HG03045 (cell line): ENCODE data around the gene MGLL.
"Not testable (repeated sequence)": the region's sequence is repeated elsewhere in the genome, so short reads cannot be mapped to it uniquely, and the experiment has no call there.

Experiments
- ATAC-seq: cut with Tn5 transposase; IDR thresholded peaks from one replicate; pipeline ENCODE4 v1.9.1; 2021; ENCODE audit warnings: mild to moderate bottlenecking, moderate library complexity; ENCODE audit not compliant: unreplicated experiment

Gene MGLL

DNA sequence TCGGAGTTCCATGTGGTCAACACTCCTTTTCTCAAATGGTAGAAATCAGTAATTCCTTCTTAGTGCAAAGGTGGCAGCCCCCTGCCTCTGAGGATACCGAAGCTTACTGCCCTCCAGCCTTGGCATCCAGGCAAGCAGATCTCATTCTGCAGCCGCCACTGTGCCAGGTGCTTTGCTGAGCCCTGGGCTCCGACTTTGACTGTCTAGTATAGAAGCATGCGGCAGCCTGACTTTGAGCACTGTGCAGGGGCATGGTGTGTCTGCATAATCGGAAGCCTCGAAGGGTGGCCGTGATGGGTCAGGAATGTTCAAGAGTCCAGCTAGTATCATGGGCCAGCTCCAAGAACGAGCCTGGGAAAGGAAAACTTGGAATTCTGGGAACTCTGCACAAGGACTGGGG is 109.9 kb downstream of the MGLL start:
- ATAC-seq = no peak

DNA sequence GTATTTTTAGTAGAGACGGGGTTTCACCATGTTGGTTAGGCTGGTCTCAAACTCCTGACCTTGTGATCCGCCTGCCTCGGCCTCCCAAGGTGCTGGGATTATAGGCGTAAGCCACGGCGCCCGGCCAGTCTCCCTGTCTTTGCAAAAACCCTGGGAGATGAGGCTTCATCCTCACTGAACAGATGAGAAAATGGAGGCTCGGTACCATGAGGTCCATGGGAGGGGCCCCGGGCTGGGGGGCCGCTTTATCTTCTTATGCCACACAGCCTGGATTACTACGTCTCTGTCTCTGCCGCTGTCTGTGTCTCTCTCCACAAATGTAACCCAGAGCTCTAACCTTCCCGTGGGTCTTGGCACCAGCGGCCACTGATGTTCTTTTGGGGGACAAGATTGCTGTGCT is 110.4 kb downstream of the MGLL start:
- no peak for ATAC-seq

DNA sequence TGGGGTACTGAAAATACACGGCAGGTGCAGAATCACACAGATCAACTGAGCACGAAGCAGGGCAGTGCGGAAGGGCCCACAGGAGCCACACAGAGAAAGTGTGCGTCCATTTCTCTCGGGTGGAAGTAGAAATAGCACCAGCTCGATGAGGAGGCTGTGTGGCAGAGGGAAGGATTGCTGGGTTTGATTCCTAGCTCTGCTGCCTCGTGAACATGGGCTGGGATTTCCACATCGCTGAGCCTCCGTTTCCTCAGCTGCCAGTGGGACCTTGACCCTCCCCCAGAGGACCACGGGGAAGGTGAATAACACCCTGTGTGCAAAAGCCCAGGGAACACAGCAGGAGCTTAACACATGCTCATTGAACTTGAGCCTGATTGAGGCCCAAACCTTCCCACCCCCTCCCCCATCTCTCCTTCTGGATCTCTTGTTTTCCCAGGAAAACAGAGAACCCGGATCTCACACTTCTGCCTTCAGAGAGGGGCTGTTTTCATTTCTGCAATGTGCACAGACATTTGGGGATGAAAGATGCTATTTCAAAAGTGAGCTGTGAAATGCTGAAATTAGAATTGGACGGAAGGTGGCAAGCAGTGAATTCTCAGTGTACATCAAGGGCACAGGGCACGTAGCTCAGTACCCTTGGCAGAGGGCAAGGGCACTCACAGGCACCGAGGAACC is 111.2 kb downstream of the MGLL start:
- no peak for ATAC-seq

DNA sequence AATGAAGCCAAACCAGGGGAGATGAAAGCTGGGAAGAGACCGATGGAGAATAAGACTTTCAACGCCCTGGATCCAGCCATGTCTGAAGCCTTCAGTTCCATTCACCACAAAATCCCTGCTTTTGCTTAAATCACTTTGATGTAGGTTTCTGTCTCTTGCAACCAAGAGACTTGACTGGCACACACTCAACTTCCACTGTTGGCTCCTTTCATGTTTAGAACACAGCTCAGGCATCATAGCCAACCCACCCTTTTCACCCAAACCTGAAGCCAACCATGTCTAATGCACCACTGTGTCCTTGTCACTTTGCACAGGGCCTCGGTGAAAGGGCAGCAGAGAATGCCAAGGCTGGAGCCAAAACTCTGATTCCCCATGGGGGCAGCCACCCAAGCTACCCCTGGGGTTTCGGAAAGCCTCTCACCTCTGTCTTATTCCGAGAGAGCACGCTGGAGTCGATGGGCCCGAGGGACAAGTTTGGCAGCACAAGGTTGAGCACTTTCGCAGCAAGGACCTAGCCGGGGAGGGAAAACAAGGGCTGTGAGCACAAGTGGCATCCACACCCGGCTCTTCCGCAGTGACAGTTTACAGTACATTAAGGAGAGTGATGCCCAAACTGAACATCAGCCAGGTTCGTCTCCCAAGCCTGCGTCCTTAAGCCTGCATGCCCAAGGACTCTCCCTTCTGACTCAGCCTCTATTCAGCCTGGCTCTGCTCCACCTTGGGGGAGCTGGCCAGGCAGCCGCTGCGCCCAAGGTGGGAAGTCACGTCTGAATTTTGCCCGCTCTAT is 112.0 kb downstream of the MGLL start:
- no peak for ATAC-seq

DNA sequence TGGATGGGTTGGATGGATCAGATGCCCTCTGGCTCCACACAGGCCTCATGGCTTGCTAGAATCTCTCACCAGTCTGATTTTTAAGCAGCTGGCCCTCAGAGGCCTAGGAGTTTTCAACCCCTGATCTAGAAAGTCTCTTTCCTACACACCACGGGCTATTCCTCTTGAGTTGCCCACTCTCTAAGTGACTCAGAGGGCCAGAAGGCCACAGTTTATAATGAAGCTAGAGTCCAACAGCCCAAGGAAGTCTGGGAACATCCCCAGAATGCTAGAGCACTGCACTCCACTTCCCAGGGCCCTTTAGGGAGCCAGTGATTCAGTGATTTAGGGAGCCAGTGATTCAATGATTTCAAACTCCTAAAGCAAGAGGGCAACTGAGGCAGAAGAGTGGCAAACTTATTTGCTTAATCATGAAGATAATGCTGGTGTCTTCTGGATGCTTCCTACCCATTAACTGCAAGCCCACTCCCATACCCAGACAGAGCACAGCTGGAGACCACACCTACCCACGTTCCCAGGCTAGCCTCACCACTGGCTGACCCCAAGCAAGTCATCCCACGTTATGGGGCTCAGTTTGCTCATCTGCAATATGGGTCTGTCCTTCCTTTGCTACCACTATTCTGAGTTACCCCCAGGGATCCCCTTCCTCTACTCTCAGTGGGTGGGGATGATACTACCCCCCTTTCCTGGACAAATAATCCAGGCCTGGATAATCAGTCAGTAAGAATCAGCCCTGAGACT is 112.8 kb downstream of the MGLL start:
- ATAC-seq = no peak

DNA sequence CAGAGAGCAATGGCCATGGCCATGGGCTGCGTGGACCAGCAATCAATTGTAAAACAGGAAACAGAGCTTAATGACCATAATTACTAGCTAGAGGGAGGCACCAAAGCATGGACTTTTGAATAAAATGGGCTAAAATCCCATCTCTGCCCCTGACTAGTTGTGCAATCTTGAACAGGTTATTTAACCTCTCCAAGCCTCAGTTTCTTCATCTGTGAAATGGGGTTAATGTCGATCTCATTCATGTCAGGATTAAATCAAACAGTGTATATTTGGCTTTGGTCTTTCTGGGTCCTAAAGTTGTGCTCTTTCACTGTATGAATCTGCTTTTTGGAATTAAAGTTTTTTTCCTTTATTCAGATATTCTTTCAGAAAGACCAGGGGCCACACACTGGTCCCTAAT is 113.5 kb downstream of the MGLL start:
- no peak for ATAC-seq

DNA sequence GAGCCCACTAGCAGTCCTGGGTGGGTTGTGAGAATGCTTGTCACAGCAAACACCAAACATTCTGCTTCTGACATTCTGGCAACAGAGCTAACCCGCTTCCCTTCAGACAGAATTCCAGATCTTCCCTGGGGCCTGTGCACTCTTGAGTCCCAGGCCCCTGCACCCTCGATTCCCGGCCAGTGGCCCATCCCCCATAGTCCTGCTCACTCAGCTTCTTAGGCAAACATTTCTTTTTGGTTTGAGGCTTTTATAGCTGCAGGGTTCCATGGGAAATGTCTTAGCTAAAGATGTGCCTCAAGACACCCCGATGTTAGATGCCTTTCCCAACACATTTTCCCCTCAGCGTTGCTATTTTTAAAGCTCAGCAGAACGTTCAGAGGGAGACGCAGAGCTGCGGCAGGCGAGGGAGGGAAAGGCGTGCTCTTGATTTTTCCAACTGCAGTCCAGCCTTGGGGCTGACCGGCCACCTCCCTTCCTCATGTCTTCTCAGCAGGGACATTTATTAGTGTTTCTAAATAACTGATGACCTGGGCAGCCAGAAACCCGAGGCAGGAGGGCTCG is 114.4 kb downstream of the MGLL start:
- no peak for ATAC-seq

DNA sequence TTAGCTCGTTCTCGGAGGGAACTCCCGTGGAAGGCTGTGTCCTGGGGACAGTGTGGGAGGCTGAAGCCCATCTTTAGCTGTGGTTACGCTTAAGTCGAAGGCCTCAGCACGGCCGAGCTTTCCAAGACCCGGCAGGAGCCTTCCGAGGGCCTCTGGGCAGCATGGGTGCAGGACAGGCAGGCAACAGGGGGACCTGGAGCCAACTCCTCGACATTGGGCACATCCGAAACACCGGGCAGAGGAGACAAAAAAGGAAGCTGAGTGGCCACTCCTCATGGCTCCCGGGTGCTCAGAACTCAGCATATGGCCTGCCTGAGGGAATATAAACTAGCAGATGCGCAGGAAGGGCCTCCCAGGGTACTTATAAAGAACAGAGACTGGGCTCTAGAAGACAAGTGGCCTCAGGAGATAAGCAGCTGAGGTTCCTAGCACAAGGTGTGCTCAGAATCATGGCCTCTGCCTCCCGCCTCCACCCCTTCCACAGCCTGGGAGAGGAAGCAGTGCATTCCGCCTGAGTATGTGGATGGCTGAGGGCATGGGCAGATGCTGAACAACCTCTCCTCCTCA is 115.4 kb downstream of the MGLL start:
- no peak for ATAC-seq

DNA sequence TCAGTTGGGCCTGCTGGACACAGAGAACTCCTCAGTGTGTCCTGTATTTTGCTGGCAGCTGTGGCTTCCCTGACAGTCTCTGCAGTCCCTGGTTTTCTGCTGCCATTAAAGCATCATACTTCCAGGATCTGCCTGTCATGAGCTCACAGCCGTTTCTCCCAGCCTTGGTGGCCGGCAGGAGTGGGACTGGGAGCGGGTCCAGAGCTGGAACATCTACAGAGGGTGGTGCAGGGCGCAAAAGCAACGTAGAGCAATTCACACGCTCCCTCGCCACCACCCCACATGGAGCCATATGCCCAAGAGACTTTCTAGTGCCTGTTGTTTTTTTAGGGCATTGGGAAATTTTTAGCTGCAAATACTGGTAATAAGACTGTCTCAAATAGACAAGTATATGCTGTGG is 116.0 kb downstream of the MGLL start:
- no peak for ATAC-seq

DNA sequence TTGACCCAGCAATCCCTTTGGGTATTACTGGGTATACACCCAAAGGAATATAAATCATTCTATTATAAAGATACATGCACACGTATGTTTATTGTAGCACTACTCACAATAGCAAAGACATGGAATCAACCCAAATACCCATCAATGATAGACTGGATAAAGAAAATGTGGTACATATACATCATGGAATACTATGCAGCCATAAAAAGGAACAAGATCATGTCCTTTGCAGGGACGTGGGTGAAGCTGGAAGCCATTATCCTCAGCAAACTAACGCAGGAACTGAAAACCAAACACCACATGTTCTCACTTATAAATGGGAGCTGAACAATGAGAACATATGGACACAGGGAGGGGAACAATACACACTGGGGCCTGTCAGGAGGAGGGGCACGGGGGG is 117.5 kb downstream of the MGLL start:
- not testable (repeated sequence) for ATAC-seq

DNA sequence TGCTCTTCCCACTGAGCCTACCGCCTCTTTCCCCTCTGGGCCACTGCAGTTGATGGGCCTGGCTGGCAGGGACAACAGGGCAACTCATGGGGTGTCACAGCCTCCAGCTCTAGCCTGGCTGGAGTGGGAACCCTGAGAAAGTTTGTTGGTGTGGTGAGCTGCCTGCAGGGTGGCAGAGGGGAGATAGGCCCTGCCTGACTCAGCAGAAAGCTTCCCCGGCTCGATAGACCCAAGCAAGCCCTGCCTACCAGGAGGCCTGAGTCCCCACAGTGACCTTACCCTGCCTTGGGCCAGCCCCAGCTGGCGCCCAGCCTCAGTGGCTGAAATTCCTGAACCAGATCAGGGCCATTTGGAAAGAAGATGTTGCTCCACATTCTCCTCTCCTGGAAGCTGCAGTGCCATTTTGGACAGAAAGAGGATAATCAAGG is 120.2 kb downstream of the MGLL start:
- ATAC-seq = no peak

DNA sequence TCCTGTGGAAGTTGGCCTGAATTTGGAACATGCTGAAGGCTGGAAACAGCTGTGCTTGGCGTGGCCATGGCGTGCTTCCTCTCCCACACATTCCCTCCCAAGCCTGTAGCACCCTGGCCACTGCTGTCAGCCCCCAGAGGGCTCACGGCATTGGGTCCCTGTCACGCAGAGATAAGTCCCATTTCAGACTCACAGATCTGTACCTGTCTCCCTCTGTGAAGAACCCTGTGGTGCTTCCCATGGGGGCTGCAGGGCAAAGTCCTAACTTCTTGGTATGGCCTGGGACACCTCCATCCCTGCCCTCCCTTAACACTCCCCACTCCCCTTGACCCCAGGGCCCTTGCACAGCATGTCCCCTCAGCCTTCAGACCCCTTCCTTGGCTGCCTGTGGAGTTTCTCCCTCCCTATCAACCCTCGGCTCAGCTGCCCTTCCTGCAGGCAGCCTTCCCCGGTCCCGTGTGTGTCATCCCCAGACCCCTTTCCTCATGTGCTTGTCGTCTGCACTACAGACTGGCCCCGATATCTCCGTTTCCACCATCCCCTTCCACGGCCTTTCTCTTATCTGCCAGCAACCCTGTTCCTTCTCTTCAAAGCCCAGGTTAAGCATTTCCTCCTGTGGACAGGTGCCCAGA is 120.9 kb downstream of the MGLL start:
- no peak for ATAC-seq

DNA sequence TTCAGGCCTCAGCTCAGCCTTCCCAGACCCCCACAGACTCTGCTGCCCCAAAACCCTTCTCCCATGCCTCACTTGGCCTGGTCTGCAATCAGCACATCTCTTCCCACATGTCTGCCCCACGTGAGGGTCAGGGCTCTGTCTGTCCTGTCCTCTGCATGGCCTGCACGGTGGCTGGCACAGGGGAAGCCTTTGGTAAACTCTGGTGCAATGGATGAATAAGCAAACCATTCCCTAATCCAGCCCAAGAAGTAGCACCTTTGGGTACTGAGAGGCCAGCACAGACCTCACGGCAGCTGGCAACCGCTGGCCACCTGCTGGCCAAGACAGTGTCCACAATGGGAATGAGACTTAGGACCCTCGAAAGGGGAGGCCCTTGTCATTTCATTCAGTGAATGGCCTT is 121.9 kb downstream of the MGLL start:
- ATAC-seq = no peak

DNA sequence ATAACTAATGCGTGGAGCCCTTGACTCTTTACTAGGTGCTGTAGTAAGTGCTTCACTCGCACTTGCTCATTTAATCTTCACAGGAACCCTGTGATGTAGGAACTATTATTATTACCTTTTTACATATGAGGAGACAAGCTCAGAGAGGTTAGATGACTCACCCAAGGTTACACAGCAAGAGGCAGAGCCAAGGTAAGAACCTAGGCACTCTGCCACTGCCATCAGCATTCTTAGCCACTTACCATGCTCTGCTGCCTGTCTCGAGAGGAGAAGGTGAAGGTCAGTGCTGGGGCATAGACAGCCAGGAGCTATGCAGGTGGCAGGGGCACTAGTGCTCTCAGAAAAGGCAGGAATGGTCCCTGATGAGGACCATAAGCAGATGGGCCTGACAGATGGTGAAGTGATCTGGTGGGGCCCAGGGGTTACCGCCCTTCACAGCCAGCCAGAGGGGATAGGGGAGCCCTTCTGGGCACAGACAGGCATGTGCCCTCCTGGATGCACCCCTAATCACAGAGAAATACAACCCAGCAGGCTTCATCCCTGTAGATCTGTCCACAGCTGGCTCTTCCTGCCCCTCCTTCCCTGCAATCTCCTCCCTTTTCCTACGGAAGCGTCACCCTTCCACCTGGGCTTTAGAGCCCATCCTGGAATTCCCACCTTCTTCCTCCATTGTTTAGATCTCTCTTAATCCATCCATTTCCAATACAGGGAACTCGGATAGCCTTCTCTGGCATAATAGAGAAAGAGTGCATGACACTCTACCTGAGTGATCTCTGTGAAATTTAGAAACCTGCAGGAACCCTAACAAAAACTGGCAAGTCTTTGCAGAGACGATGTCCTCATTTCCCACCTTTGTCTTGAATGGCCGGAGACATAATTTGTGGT is 122.7 kb downstream of the MGLL start:
- ATAC-seq = no peak

DNA sequence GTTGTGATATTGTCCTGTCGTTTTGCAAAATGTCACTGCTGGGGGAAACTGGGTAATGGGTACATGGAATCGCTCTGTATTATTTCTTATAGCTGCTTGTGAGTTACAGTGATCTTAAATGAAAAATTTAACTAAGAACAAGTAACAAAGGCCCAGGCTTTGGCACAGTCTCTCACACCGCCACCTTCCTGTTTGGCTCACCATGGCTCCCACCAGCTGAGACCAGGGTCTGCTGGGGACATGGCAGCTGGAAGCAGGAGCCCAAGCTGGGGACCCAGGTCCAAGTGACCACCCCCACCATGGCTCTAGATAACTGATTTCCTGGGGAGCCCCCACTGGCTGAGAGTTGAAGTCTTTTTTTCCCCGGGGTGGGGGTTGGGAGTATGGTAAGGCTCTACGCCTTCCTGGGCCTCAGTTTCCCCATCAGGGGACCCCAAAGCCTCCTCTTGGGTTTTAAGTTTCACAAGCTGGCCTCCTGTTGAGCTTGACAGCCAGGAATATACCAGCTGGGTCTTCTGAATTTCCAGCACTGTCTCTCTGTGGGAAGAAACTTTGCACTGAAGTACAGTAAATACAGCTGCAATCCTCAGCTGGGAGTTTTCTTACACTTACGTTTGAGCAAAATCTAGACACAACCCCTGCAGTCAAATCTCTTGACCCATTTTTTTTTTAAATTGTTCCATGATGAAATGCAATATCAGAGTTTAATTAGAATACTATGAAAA is 123.5 kb downstream of the MGLL start:
- ATAC-seq = no peak

DNA sequence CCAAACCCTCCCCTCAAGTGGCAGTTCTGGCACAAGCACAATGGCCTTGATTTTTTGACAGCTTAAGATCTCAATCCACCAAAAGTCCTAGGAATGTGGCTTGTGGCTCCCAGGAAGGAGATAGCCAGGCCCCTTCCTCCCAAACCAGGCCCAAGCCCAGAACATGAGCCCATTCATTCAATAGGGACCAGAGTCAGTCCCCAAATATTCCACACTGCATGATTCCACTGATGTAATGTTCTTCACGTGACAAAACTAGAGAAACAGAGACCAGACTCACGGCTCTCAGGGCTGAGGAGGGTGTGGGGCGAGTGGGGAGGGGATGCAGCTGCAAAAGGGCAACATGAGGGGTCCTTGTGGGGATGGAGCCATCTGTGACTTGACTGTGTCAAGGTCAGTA is 124.0 kb downstream of the MGLL start:
- no peak for ATAC-seq

DNA sequence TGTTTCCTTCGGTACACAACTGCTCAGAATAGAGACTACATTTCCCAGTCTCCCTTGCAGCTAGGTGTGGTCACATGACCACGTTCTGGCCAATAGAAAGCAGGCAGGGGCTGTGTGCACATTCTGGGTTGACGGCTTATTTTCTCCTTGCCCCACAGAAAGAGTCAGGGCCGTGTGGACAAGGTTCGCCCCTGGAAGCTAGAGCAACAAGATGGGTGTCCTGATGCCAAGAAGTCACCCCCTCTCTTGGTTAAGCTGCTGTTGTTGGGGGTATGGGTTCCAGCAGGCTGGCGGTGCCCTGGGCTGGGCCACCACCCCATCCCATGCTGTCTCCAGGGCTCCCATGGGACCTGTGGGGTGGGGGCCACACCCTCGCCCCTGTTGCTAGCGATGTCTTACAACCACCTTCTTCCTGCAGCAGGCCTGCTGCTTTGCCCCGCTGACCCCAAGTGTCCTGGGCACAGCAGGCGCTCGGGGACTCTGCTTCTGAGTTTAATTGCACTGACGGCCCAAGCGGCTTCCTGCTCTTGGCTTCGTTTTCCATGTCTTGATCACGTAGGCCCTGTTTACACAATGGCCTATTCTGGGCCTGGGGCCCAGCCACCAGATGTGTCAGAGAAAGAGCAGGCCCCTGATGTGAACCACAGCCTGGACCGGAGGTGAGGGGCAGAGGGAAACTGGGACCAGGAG is 124.6 kb downstream of the MGLL start:
- peak; percentile 73 for ATAC-seq

DNA sequence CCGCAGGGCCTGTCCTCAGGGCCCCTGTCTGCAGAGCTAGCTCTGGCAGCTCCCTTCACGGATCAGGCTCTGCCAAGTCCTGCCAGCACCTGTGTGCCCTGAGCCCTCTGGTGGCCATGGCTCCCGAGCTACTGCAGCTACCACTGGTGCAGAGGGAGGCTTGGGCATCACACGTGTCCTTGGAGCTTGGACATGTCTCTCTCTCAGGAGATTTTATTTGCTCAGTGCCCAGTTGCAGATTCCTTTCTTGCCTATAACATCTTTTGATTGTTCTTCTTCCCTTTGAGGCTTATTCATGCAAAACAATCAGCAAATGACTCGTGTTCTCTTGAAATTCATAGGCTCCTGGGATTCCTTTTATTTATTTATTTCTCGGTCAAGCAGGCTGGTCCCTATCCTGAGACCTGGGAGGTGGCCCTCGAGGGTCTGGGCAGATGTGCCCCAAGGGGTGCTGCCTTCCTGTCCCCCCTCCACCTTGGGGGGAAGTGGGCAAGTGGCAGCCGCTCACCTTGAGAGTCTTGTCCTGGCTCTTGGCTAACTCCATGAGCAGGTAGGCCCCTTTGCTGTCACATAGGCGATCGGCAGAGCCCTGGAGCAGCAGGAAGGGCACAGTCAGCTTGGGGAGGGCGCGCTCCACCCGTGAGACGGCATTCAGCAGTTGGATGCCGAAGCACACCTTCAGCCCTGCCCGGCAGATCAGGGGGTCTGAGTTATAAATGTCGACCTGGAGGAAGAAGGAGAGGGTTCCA is 127.7 kb downstream of the MGLL start:
- ATAC-seq = no peak
